ENCODE measurements around the gene HOXB5. TPM values are rescaled to one million over a fixed set of nuclear protein-coding genes. Genes with fewer than 3 reads are reported as not detected.

Gene HOXB5
- total RNA-seq (0.24 TPM in 1 of 2 replicates, not detected in the other), polyA plus RNA-seq (0.46 and 1.9 TPM in 2 replicates)

DNA sequence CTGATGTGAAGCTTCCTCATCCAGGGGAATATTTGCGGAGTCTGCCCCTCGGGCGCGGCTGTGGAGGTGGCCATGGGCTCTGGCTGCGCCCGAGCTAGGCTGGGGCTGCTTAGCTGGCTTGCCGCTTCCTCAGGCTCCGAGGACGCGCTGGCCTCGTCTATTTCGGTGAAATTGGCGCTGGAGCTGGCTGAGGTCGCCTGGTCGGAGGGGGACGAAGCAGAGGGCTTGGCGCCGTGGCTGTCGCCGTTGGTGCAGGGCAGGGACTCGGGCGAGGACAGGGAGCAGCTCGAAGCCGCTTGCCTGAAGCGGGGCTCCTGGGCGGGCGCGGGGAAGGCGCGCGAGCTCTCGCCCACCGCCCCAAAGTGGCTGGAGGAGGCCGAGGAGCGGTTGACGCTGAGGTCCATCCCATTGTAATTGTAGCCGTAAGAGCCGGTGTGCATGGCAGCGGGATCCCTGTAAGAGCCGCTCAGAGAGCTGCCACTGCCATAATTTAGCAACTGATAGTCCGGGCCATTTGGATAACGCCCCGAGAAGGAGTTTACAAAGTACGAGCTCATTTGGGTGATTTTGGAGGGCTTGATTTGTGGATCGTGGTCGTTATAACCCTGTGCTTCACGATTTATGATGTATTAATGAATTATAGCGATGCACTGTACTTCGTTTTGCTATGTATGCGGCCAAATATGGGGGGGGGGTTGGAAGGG, at the start of gene HOXB5:
HOXB5 (minus strand) TSS at position 654 of the 704 bp plus-strand sequence; CDS start at position 557, 97 bp downstream.
- Histone ChIP-seq H3K4me3 (peak within 1 kb of the TSS; percentile 26), H3K9me3 (ENCODE audit: low read depth) (no peaks in the 10 kb centered on the region), H3K27ac (no peak within 1 kb of the TSS), H3K36me3 (no peaks in the 10 kb centered on the region), H3K4me1 (ENCODE audit: low read depth) (no peaks in the 10 kb centered on the region), H3K27me3 (peaks cover 100% of the 10 kb centered on the region)
- DNase-seq (ENCODE audit: low read depth in 1 of 2, low spot score in 1 of 2) = peak in 1 of 2 donors; percentile 58
- TF ChIP-seq, protein P1, sequence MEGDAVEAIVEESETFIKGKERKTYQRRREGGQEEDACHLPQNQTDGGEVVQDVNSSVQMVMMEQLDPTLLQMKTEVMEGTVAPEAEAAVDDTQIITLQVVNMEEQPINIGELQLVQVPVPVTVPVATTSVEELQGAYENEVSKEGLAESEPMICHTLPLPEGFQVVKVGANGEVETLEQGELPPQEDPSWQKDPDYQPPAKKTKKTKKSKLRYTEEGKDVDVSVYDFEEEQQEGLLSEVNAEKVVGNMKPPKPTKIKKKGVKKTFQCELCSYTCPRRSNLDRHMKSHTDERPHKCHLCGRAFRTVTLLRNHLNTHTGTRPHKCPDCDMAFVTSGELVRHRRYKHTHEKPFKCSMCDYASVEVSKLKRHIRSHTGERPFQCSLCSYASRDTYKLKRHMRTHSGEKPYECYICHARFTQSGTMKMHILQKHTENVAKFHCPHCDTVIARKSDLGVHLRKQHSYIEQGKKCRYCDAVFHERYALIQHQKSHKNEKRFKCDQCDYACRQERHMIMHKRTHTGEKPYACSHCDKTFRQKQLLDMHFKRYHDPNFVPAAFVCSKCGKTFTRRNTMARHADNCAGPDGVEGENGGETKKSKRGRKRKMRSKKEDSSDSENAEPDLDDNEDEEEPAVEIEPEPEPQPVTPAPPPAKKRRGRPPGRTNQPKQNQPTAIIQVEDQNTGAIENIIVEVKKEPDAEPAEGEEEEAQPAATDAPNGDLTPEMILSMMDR (IDR thresholded peaks at IDR 0.05; ENCODE audit: low read depth, low read length) = no peak

DNA sequence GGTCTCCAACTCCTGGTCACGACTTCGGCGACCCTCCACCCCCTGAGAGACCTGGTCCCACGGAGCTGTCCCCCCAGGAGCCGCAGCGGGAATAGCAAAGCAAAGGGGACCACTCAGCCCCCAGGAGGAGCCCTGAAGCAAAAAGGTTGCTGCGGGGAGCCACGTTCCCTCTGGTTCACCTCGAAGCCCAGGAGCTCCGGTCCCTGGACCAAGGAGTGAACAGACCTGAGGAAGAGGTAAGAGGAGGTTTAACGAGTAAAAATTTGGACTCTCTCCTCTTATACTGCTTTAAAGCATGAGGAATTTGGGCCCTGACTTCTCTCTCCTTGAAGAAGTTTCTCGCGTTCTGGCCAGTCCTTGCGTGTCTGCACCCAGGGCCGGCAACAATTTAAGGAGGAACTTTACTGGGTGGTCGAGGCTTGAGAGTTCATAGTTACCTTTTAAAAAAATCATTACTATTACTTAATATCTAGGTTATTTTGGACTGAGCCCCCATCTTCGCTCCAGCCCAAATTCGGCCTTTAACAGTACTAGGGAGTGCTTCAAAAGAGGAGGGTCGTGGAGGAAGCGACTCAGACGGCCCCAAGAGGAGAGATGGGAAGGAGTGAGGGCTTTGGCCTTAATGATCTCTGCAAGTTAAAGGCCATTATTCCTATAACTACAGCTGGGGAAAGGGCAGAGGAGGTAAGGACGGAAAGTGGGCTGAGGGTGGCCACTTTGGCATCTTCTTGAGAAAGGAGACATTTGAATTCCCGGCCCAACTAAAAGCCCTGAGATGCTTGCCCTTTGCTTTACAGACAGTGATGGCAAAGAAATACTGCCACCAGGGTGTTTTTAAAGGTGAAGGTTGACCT, 49.5 kb upstream of the HOXB5 start:
- H3K4me3 ChIP-seq = no peak overlapping the region
- H3K27me3 ChIP-seq = peaks cover 100% of the 10 kb centered on the region
- H3K36me3 ChIP-seq = no peaks in the 10 kb centered on the region
- TF ChIP-seq, protein P1 (IDR thresholded peaks at IDR 0.05; ENCODE audit: low read depth, low read length) = no peak
- H3K27ac ChIP-seq = no peak overlapping the region
- DNase-seq (ENCODE audit: low read depth in 1 of 2, low spot score in 1 of 2) = no peak
- H3K4me1 ChIP-seq (ENCODE audit: low read depth) = no peaks in the 10 kb centered on the region
- no peaks in the 10 kb centered on the region for H3K9me3 ChIP-seq (ENCODE audit: low read depth)

DNA sequence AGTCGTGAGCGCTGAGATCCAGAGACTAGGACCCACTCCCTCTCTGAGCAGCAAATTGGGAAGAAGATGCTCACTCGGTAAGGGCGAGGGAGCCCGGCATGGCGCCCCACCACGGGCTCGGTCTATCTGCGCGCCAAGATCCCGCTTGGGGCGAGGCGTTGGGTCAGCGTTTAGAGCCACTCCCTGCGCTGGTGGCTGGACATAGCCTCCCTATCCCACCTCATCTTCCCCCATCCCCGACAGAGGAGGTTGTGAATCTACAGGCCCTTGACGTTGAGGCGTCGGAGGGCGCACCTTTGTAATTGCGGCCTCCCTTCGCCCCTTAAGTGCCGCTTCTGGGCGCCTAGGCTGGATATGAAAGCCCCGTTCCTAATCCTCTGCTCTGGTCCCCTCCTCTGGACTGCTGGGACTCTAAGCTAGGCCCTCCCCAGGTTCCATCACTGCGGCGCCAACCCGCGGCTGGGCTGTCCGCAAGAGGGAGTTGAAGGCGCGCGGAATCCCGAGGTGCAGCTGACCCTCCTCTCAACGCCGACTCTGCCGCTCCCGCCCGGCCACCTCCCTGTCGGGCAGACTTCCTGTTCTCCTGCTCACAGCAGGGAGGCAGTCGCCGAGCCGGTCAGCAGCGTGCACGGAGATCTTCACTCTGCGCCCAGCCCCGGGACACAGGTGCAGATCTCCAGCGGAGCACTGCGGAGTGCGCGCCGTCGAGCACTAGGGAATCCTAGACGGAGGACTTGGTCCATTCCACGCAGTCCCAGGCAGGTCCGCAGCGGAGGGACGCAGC, 48.7 kb upstream of the HOXB5 start:
- Histone ChIP-seq H3K4me3 (no peak overlapping the region), H3K4me1 (ENCODE audit: low read depth) (no peaks in the 10 kb centered on the region), H3K27ac (no peak overlapping the region), H3K27me3 (peaks cover 100% of the 10 kb centered on the region), H3K36me3 (no peaks in the 10 kb centered on the region), H3K9me3 (ENCODE audit: low read depth) (no peaks in the 10 kb centered on the region)
- TF ChIP-seq, protein P1 (IDR thresholded peaks at IDR 0.05; ENCODE audit: low read depth, low read length) = no peak
- no peak for DNase-seq (ENCODE audit: low read depth in 1 of 2, low spot score in 1 of 2)

DNA sequence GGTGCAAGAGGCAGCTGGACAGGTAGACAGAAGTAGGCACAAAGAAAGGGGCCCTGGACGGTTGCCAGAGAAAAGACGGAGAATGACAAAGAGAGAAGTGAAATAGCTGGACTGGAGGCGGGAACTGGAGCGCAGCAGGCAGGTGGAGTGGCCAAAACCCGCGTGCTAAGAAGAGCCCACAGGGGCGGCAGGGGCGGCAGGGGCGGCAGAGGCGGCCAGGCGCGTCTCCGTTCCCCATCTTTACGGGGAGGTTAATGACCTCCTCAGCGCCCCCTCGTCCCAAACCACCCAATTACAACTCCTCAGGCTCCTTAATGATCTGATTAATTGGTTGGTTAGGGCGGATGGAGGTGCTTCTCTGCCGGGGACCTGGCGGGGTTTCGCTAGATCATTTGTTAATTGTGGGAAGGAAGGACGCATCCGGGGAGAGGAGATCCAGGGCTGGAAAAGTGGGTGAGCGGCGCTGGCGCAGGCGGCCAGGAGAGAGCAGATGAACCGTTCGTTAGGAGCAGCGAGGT, 48.0 kb upstream of the HOXB5 start:
- H3K27me3 ChIP-seq = peaks cover 100% of the 10 kb centered on the region

More for the DNA sequence above, 48.0 kb upstream of the HOXB5 start:
- DNase-seq (ENCODE audit: low read depth in 1 of 2, low spot score in 1 of 2) = no peak
- TF ChIP-seq, protein P1 (IDR thresholded peaks at IDR 0.05; ENCODE audit: low read depth, low read length) = no peak
- Histone ChIP-seq H3K4me1 (ENCODE audit: low read depth) (no peaks in the 10 kb centered on the region), H3K9me3 (ENCODE audit: low read depth) (no peaks in the 10 kb centered on the region), H3K27ac (no peak overlapping the region), H3K36me3 (no peaks in the 10 kb centered on the region), H3K4me3 (no peak overlapping the region)
